A549 (cell line): ENCODE data around the gene CNTN5. TPM values are rescaled to one million over a fixed set of nuclear protein-coding genes. Genes with fewer than 3 reads are reported as not detected.

Source experiments
- ATAC-seq, 2 experiments: fragments of 200-7000 bp in 1 of 2; fragments of >200 bp in 1 of 2; cut with Nextera tagmentation in 1 of 2; cut with Tn5 transposase in 1 of 2; 3 replicates each; pipeline versions ENCODE4 v1.8.0 to v1.9.1; 2018 to 2020; ENCODE audit warnings: mild to moderate bottlenecking in 1 of 2, moderate library complexity in 1 of 2
- CTCF ChIA-PET: fragments of 300-600 bp; sonication (Branson Sonifier 250); formaldehyde crosslinking; extraction: SDS; loops from one replicate; lab custom pipeline; 2021; ENCODE audit warnings: antibody characterized with exemption, inconsistent platforms; lab: Yijun Ruan, JAX
- POLR2A ChIA-PET: fragments of 350-600 bp; formaldehyde crosslinking; extraction: SDS; loops from one replicate; lab custom pipeline; 2021; ENCODE audit warnings: antibody characterized with exemption, inconsistent platforms; lab: Yijun Ruan, JAX
- DNase-seq, 2 experiments: peaks; one replicate each; pipeline versions ENCODE4 v3.0.0 to v3.0.0-alpha.2; 2011 to 2016; ENCODE audit warnings: low read depth in 1 of 2, low spot score in 1 of 2
- FAIRE-seq: peaks from 2 replicates; lab custom pipeline; 2011; peaks lifted over from hg19 to GRCh38; lab: Jason Lieb, UNC
- H3K27ac ChIP-seq, 2 experiments: fragments of >200 bp; sonication (Bioruptor Twin); formaldehyde crosslinking; 3 replicates each; pipeline ENCODE4 v1.5.1; 2016 to 2017
- H3K4me1 ChIP-seq: fragments of >200 bp; sonication (Bioruptor Twin); formaldehyde crosslinking; 3 replicates; pipeline ENCODE4 v1.6.1; 2016
- H3K4me2 ChIP-seq: fragments of >200 bp; sonication (Bioruptor Twin); formaldehyde crosslinking; 3 replicates; pipeline ENCODE4 v1.6.1; 2016
- H3K4me3 ChIP-seq: fragments of >200 bp; sonication (Bioruptor Twin); formaldehyde crosslinking; 3 replicates; pipeline ENCODE4 v1.5.1; 2016
- H3K9me3 ChIP-seq: fragments of >200 bp; sonication (Bioruptor Twin); formaldehyde crosslinking; 3 replicates; pipeline ENCODE4 v1.6.1; 2016
- CBX2 ChIP-seq: fragments of 200-600 bp; sonication (generic); IDR thresholded peaks from 2 replicates; pipeline ENCODE4 v1.6.1; 2016; ENCODE audit warnings: low read depth, mild to moderate bottlenecking, borderline replicate concordance
- EHF ChIP-seq: fragments of 250-450 bp; sonication (Bioruptor Pico); IDR thresholded peaks from 2 replicates; pipeline ENCODE4 v1.5.0; 2020; ENCODE audit warnings: mild to moderate bottlenecking
- ELK1 ChIP-seq: fragments of 150-350 bp; IDR thresholded peaks from 2 replicates; pipeline ENCODE4 v1.6.1; 2014; ENCODE audit warnings: low read depth, mild to moderate bottlenecking, low read length
- FOSB ChIP-seq: fragments of 250-450 bp; sonication (Bioruptor Pico); IDR thresholded peaks from 2 replicates; pipeline ENCODE4 v1.5.0; 2020; ENCODE audit warnings: mild to moderate bottlenecking, moderate library complexity
- HDAC2 ChIP-seq: fragments of 200-600 bp; sonication (generic); IDR thresholded peaks from 2 replicates; pipeline ENCODE4 v1.6.1; 2016
- HOXB13 ChIP-seq: fragments of 250-450 bp; sonication (Bioruptor Pico); IDR thresholded peaks from 2 replicates; pipeline ENCODE4 v1.5.0; 2020; ENCODE audit warnings: low read depth, mild to moderate bottlenecking, moderate library complexity
- HOXB5 ChIP-seq: fragments of 250-450 bp; sonication (Bioruptor Pico); IDR thresholded peaks from 2 replicates; pipeline ENCODE4 v1.5.0; 2020; ENCODE audit warnings: mild to moderate bottlenecking, moderate library complexity
- MAX ChIP-seq: IDR thresholded peaks from 2 replicates; pipeline ENCODE4 v1.6.1; 2012
- MAZ ChIP-seq: fragments of 150-350 bp; IDR thresholded peaks from 2 replicates; pipeline ENCODE4 v1.6.1; 2014; ENCODE audit warnings: antibody characterized with exemption, low read depth, low read length, borderline replicate concordance
- NPAS2 ChIP-seq: fragments of 250-450 bp; sonication (Bioruptor Pico); IDR thresholded peaks from 2 replicates; pipeline ENCODE4 v1.8.0; 2022; ENCODE audit warnings: mild to moderate bottlenecking, moderate library complexity, borderline replicate concordance
- RCOR1 ChIP-seq: fragments of 150-350 bp; IDR thresholded peaks from 2 replicates; pipeline ENCODE4 v1.6.1; 2014; ENCODE audit warnings: antibody characterized with exemption, low read length, low read depth
- SMC3 ChIP-seq: fragments of >200 bp; sonication (Bioruptor Twin); formaldehyde crosslinking; IDR thresholded peaks from 3 replicates; pipeline ENCODE4 v1.6.1; 2018; ENCODE audit warnings: inconsistent platforms
- SREBF2 ChIP-seq: fragments of 450-650 bp; IDR thresholded peaks from 2 replicates; pipeline ENCODE4 v1.6.1; 2014; ENCODE audit warnings: mild to moderate bottlenecking, moderate library complexity
- TP53 ChIP-seq: fragments of 250-450 bp; sonication (Bioruptor Pico); IDR thresholded peaks from 2 replicates; pipeline ENCODE4 v1.5.0; 2021; ENCODE audit warnings: mild to moderate bottlenecking, moderate library complexity
- ZSCAN20 ChIP-seq: fragments of 250-450 bp; sonication (Bioruptor Pico); IDR thresholded peaks from 2 replicates; pipeline ENCODE4 v1.8.0; 2022; ENCODE audit warnings: mild to moderate bottlenecking, moderate library complexity
- WGBS: methylation state at CpG from one replicate; pipeline ENCODE4 v1.1.6; 2017; ENCODE audit errors: missing lambda C conversion rate; 5-methylcytosine and 5-hydroxymethylcytosine counted together
- polyA plus RNA-seq, 4 experiments: library from polyadenylated mRNA; depleted of rRNA in 3 of 4; stranded (reverse); fragments of >200 nt; fragmentation: RNase III in 1 of 4; extraction: RNeasy Plus Mini Kit Qiagen cat#74134 plus additional on column Dnase treatment in 1 of 4; gene quantifications; 2 replicates in 3 of 4; 3 replicates in 1 of 4; pipeline ENCODE4 v1.2.3, GENCODE V29; 2011 to 2017
- TF ChIP-seq, protein P1 (sequence below): IDR thresholded peaks from 2 replicates; pipeline ENCODE4 v1.6.1; 2012; ENCODE audit warnings: low read depth, borderline replicate concordance
- TF ChIP-seq, protein P2 (sequence below): fragments of >200 bp; sonication (Bioruptor Twin); formaldehyde crosslinking; IDR thresholded peaks from 2 replicates; pipeline ENCODE4 v1.6.1; 2016
- TF ChIP-seq, protein P3 (sequence below): fragments of >200 bp; sonication (Bioruptor Twin); formaldehyde crosslinking; IDR thresholded peaks from 3 replicates; pipeline ENCODE4 v1.5.1; 2016
- TF ChIP-seq, protein P4 (sequence below): IDR thresholded peaks from 2 replicates; pipeline ENCODE4 v1.6.1; 2012
- TF ChIP-seq, protein P5 (sequence below): fragments of >200 bp; sonication (Bioruptor Twin); formaldehyde crosslinking; IDR thresholded peaks from 3 replicates; pipeline ENCODE4 v1.6.1; 2016

The CNTN5 gene
- polyA plus RNA-seq, 2 of the 4 experiments (the other 2 are of a cell fraction) = 0.08 TPM; not detected in 1

GRCh38 chr11:100302824-100303223 is 1282.1 kb downstream of the CNTN5 start:
- 24% methylated on average over 3 of the region's 3 CpGs for WGBS
- ChIA-PET CTCF (no interaction called here), POLR2A (no interaction called here)
- TF ChIP-seq SREBF2 (no peak), ZSCAN20 (no peak), RCOR1 (no peak), NPAS2 (CRISPR knock-in tag) (no peak), FOSB (CRISPR knock-in tag) (no peak), EHF (no peak), TP53 (CRISPR knock-in tag) (no peak), HOXB5 (CRISPR knock-in tag) (no peak), MAZ (no peak), ELK1 (no peak), HOXB13 (CRISPR knock-in tag) (no peak), MAX (no peak)
- TF ChIP-seq, protein P1, sequence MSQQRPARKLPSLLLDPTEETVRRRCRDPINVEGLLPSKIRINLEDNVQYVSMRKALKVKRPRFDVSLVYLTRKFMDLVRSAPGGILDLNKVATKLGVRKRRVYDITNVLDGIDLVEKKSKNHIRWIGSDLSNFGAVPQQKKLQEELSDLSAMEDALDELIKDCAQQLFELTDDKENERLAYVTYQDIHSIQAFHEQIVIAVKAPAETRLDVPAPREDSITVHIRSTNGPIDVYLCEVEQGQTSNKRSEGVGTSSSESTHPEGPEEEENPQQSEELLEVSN = no peak
- TF ChIP-seq, protein P2, sequence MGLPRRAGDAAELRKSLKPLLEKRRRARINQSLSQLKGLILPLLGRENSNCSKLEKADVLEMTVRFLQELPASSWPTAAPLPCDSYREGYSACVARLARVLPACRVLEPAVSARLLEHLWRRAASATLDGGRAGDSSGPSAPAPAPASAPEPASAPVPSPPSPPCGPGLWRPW = no peak
- TF ChIP-seq, protein P3, sequence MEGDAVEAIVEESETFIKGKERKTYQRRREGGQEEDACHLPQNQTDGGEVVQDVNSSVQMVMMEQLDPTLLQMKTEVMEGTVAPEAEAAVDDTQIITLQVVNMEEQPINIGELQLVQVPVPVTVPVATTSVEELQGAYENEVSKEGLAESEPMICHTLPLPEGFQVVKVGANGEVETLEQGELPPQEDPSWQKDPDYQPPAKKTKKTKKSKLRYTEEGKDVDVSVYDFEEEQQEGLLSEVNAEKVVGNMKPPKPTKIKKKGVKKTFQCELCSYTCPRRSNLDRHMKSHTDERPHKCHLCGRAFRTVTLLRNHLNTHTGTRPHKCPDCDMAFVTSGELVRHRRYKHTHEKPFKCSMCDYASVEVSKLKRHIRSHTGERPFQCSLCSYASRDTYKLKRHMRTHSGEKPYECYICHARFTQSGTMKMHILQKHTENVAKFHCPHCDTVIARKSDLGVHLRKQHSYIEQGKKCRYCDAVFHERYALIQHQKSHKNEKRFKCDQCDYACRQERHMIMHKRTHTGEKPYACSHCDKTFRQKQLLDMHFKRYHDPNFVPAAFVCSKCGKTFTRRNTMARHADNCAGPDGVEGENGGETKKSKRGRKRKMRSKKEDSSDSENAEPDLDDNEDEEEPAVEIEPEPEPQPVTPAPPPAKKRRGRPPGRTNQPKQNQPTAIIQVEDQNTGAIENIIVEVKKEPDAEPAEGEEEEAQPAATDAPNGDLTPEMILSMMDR = no peak
- TF ChIP-seq, protein P4, sequence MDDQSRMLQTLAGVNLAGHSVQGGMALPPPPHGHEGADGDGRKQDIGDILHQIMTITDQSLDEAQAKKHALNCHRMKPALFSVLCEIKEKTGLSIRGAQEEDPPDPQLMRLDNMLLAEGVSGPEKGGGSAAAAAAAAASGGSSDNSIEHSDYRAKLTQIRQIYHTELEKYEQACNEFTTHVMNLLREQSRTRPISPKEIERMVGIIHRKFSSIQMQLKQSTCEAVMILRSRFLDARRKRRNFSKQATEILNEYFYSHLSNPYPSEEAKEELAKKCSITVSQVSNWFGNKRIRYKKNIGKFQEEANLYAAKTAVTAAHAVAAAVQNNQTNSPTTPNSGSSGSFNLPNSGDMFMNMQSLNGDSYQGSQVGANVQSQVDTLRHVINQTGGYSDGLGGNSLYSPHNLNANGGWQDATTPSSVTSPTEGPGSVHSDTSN = no peak
- TF ChIP-seq, protein P5, sequence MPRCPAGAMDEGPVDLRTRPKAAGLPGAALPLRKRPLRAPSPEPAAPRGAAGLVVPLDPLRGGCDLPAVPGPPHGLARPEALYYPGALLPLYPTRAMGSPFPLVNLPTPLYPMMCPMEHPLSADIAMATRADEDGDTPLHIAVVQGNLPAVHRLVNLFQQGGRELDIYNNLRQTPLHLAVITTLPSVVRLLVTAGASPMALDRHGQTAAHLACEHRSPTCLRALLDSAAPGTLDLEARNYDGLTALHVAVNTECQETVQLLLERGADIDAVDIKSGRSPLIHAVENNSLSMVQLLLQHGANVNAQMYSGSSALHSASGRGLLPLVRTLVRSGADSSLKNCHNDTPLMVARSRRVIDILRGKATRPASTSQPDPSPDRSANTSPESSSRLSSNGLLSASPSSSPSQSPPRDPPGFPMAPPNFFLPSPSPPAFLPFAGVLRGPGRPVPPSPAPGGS = no peak
- no peak for ATAC-seq
- Histone ChIP-seq H3K4me1 (no peaks in the 10 kb centered on the region), H3K4me2 (no peak overlapping the region), H3K9me3 (no peaks in the 10 kb centered on the region), H3K4me3 (no peak overlapping the region), H3K27ac (no peak overlapping the region)
- no peak for FAIRE-seq
- DNase-seq = no peak

- Histone ChIP-seq H3K4me1 (no peaks in the 10 kb centered on the region), H3K4me3 (no peak overlapping the region), H3K4me2 (no peak overlapping the region), H3K27ac (no peak overlapping the region), H3K9me3 (no peaks in the 10 kb centered on the region)
- no peak for FAIRE-seq
- no peak for ATAC-seq
- DNase-seq = no peak
- 34% methylated on average over 3 of the region's 3 CpGs for whole genome bisulfite sequencing
- TF ChIP-seq ELK1 (no peak), CBX2 (no peak), SMC3 (no peak), HDAC2 (no peak), RCOR1 (no peak)
- CTCF ChIA-PET = no interaction called here
- POLR2A ChIA-PET = no interaction called here
Measured at GRCh38 chr11:100303897-100304296, 1283.1 kb downstream of the CNTN5 start.
